Ammon's horn (tissue), 1 donor: ENCODE results near the gene RNF115.
"Not testable (repeated sequence)": the region's sequence is repeated elsewhere in the genome, so short reads cannot be mapped to it uniquely, and the experiment has no call there.

Experiments used
- DNase-seq: peaks from one replicate; pipeline ENCODE4 v3.0.0-alpha.2; 2016; ENCODE audit warnings: low spot score

The RNF115 gene

GRCh38 chr1:145730467-145730866, 93.4 kb downstream of the RNF115 start:
- DNase-seq: no peak

DNA sequence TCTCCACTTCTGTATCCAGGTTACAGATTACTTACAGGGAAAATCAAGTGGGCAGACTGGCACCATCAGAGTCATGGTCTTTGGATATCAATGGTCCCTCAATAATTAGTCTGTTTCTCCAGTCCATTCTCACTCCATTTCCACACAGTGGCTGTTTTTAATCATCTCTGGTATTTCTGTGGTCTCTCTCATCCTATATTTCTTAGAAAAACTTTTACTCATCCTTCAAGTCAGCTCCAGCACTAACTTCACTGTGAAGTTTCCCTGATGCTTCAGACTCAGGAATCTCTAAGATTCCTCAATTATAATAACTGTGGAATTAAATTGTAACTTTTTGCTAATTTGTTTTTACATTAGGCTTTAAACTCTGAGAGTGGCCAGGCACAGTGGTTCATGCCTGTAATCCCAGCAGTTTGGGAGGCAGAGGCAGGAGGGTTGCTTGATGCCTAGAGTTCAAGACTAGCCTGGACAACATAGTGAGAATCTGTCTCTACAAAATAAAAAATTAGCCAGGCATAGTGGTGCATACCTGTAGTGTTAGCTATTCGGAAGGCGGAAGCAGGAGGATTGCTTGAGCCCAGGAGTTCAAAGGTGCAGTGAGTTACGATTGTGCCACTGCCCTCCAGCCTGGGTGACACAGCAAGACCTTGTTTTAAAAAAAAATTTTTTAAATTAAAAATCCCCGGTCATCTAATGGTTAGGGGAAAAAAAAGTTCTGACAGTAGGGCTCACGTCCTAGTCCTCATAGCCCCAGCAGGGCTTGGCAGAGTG, 94.0 kb downstream of the RNF115 start:
- DNase-seq: no peak

DNA sequence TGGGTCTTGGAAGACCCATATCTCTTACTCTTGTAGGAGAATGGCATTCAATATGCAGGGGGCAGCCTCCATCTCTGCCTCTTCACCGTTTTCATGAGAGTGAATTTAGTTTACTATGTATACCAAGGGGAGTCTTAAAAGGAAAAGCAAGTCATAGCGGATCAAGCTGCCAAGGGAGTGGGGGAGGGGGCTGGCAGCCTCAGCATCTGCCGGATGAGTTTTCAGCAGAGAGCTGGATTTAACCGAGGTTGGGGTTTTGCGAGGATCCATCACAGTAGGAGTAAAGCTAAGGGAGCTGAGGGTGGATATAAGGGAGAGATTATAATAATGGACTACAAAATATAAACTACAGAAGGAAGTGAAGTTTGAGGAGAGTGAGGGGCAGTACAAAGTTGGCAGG, 94.7 kb downstream of the RNF115 start:
- no peak for DNase-seq

- not testable (repeated sequence) for DNase-seq
Observed at GRCh38 chr1:145726193-145726592, 97.7 kb downstream of the RNF115 start.

DNA sequence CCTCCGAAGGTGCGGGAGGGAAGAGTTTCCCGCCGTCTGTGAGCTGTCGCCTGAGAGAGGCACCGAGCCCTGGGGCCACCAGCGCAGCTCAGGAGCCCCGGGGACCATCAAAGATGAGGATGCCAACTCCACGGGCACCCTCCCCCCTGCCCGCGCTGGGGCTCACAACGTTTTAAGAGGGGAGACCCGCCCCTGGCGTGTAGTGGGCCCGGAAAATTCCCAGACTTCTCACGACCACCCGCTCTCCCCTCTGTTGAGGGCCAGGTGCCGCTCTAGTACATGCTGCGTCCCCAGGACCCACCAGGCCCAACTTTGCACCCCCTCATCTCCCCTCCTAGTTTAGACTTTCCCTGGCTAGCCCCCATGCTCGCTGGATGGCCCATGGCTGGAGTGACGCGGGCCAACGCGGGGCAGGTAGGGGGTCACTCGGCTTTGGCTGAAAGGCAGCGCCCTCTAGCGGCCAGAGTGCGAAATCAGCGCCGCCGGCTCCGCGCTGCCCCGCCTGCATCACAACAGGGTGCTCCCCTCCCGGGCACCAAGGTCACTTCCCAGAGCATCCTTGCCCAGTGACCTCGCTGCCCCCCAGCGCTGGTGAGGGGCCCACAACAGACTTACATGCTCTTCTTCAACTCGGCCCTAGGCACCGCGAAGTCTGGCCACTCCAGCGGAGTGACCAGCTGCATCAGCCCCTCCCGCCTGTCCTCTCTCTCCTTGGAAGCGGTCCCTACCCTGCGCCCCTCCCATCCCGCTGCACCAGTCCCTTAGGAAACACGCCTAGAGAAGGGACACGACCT, 102.8 kb downstream of the RNF115 start:
- DNase-seq: peak; percentile 73

DNA sequence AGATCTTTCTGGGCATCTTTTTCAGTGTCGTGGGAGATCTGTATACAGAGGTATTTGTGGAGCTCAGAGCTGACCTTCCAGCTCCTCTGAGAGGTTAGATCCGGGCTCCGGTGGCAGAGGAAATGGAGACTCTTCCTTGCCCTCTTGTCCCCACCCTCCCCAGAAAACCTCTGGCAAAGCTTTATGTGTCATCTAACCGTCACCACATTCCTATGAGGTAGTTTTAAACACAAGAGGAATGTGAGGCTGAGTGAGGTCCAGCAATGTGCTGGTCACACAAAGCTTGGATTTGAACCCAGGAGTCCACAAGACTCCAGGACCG, 103.4 kb downstream of the RNF115 start:
- no peak for DNase-seq

DNA sequence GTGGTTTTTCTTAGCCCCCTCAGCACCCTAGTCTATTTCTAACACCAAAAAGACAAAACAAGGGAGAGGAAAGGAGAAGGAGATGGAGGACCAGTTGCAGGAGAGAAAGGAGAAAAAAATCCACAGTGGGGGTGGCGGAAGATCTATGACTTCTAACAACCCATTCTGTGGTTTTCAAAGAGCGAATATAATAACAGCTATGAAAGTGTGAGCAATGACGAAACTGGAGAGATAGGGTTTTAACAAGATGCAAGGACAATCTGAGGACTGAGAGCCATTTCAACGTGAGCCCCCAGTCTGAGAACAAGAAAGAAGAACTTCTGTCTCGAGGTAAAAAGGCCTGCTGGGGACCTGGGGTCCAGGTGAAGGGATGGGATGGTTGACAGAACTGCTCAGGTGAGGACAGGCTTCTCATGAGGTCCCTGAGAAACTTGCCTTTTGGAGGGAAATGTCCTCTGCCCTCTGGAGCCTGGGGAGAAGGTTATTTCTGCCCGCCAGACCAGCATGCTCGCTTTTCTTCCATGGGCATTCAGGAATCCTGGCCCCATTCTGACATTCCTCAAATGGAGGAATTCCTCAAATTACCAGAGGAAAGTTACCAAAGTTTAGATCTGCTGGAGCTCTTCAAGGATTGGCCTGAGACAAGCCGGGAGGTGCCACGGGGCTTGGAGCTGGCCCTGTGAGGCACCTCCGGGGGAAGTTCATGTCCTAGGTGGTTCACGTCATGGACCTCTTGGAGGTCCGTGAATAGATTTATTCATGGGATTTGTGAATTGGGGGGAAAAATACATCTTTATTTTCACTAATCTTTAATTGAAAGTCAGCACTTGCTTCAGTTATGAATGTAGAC, 104.4 kb downstream of the RNF115 start, which contains the start of gene CD160:
Gene CD160 (plus strand): TSS at position 270 of the 850 bp plus-strand sequence. CDS start 8,829 bp downstream, outside the sequence.
- DNase-seq: no peak

GRCh38 chr1:145718465-145718864, 105.4 kb downstream of the RNF115 start:
- not testable (repeated sequence) for DNase-seq

DNA sequence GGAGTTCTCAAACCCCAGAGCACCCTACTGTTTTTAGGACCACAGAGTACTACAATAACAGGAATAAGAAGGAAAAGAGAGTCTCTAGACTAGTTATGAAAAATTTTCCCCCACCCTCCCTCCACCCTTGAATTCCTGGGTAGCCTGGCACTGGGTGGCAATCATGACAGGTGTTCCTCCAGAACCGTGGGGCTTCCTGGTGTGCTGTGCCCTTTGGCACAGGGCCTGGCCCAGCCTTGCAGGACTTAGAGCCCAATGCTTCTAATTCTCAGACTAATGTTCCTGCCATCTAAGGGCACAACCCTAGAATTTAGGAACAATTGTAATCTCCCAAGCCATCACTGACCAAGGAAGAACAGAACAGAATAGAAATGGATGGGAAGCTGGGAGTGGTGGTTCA, 106.1 kb downstream of the RNF115 start:
- DNase-seq: no peak

DNA sequence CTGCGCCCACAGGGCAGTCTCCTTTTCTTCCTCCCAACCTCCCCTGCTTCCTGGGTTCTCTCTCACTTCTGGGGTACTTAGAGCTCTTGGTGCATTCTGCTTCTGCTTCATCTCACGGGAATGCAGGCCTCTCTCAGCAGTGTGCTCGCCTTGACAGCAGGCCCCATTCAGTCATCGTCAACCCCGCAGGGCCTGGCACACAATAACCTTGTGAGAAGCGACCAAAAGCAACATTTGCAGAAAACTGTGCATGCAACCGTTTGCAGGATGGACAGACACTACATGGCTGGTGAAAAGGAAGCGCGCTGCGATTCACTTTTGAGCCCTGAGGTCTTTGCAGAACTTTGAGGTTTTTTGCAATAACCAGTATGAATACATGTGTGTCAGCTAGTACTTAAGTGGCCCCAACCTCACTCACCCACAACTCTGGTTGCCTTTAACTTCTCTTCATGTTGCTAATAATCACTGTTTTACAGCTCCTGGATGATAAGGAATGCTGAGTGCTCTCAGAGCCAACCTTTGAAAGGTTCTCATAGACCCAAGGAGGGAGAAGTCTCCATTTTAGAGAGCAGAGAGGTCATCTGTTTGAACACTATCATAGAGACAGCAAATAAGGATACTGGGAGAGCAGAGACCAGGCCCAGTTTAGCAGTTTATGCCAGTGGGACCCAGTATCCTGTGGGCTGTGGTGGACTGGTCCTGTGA, 107.1 kb downstream of the RNF115 start:
- DNase-seq: no peak

DNA sequence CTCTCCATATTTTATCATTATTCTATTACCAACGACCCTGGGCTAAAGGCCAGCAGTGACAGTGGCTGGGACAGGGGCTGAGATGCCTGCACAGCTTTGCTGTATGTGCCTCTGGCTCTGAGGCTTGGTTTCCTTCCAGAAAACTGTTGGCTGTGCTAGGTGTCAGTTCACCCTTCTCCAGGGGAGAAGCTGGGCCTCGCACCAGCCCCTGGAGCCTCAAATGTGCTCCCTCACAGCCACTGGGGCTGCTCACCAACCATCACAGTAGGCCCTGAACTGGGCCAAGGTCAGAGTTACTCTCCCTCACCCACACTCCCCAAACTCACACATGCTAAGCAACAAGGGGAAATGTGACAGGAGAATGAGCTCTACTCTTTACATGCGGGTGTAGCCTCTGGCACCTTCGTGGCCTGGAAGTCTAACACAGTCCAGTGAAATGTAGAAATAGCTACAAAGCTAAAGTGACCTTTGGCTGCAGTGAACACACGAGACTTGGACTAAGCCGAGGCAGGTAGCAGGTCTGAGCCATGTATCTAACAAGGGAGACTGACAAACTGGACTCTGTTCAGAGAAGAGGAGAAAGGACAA, 109.3 kb downstream of the RNF115 start:
- no peak for DNase-seq

DNA sequence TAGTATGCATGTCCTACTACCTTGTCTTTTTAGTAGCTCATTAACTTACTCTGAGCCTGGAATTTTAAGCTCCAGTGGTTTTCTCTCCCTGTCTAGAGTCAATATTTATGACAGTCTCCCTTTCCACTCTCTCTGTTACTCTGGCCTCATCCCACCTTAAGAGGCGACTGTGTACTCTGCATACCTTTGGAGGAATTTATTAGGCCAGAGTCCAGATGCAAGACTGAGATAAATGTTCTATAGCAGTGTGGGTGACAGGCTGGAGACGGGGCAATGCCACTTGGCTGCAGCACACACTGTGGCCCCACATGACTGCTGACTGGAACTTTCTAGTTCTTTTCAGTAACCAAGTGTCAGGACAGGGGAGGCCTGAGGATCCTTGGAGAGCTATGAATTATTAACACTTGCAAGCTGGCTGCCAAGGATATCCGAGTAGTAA, 112.7 kb downstream of the RNF115 start:
- no peak for DNase-seq

GRCh38 chr1:145710291-145711027, 113.4 kb downstream of the RNF115 start:
- DNase-seq: no peak

DNA sequence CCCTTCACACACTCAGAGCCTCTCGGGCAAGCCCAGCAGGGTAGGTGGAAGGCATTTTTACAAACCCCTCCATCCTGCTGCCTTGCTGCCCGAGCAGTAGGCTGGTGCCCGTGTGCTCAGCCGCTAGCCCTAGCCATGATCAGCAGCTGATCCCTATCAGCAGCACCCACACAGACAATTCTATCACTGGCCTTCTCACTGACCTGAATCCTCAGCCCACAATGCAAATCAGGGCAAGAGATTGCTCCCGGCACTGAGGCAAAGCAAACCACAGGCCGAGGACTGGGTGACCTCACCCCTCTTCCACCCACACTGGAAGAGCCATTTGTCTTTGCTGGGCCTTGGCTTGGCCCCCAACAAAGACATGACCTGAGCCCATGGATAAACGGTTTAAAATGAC, 115.8 kb downstream of the RNF115 start:
- no peak for DNase-seq

GRCh38 chr1:145707183-145707867, 116.6 kb downstream of the RNF115 start, which contains the start of gene PDZK1:
Gene PDZK1, minus strand, starts transcription at chr1:145707368. Its CDS starts 19,347 bp downstream, at chr1:145688021.
- no peak for DNase-seq

DNA sequence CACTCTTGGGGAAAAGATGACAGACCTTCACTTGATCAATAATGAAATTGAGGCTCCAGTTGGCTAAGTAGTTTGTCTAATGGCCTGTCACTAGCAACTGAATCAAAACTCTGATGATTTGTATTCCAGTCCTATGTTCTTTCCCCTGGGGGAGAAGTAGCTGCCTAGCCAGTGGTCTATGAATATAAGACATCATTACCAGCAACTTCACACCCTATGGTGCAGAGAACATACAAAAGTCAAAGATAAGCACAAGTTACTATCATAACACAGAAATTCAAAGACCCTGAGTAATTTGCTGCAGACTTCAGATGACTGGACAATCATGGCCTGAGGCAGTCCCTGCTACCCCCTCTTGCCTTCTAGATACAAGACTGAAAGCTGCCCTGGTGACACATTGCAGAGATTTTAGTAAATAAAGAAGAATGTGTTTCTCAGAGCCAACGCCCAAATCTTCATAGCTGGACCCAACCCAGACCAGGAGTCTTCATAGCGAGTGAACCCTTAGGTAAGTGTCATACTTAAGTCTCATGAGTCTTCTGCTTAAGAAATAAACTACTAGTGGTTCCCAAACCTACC, 117.7 kb downstream of the RNF115 start:
- DNase-seq: no peak

DNA sequence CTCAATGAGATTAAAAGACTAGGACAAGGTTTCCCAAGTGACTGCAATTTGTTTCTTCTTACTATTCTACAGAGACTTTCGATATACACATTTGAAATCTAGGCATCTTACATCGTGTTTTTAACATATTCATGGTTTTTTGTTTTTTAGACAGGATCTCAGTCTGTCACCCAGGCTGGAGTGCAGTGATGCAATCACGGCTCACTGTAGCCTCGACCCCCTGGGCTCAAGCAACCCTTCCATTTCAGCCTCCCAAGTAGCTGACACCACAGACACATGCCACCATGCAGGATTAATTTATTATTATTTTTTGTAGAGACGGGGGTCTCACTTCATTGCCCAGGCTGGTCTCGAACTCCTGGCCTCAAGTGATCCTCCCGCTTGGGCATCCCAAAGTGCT, 118.3 kb downstream of the RNF115 start:
- DNase-seq: no peak

DNA sequence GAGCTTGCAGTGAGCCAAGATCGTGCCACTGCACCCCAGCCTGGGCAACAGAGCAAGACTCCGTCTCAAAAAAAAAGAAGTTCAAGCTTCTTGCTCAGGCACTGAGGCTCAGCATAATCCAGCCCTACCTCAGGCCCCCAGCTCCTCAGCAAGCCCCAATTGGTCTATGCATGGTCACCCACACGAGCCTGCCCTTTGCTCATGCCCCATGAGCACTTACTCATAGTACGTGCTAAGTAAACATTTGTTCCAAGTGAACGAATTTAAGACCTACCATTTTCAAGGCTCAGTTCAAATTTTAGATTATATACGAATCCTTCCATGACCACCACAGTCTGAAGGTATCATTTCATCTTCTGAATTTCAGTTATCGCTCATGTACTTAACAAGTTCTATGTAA, 121.1 kb downstream of the RNF115 start:
- DNase-seq: no peak

GRCh38 chr1:145702052-145702451, 121.8 kb downstream of the RNF115 start:
- DNase-seq: no peak
